GM10248 (cell line): ENCODE measurements around the gene UVRAG.

Source experiments
- CTCF ChIA-PET: fragments of 300-600 bp; sonication (Branson Sonifier 250); formaldehyde crosslinking; extraction: SDS; loops from one replicate; lab custom pipeline; 2021; ENCODE audit warnings: antibody characterized with exemption; lab: Yijun Ruan, JAX
- POLR2A ChIA-PET: fragments of 350-650 bp; sonication (Branson Sonifier 250); formaldehyde crosslinking; extraction: SDS; loops from one replicate; lab custom pipeline; 2020; ENCODE audit warnings: antibody characterized with exemption; lab: Yijun Ruan, JAX
- DNase-seq: peaks from one replicate; pipeline ENCODE4 v3.0.0; 2012; ENCODE audit errors: extremely low spot score
- TF ChIP-seq, protein P1 (sequence below): IDR thresholded peaks from 2 replicates; pipeline ENCODE4 v1.5.1; 2012; ENCODE audit warnings: mild to moderate bottlenecking, low read depth; ENCODE audit errors: extremely low read depth, missing control alignments, control extremely low read depth

UVRAG gene

DNA sequence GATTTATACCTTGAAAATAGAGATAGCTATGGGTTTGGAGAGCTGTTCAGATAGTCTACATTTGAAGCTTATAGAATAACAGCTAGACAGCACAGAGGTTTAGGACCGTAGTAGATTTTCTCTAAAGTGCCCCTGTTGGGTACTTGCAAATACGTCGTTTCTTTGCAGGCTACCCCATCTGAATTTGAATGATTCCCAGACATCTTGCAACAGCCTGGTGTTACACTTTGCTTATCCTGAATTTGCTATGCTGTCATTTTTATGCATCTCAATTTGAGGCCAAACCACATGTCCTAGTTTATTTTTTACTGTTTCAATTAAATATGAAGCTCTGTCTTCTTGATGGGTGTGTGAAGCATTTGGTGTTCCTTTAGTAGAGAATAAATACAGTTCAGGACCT is 249.2 kb downstream of the UVRAG start:
- TF ChIP-seq, protein P1, sequence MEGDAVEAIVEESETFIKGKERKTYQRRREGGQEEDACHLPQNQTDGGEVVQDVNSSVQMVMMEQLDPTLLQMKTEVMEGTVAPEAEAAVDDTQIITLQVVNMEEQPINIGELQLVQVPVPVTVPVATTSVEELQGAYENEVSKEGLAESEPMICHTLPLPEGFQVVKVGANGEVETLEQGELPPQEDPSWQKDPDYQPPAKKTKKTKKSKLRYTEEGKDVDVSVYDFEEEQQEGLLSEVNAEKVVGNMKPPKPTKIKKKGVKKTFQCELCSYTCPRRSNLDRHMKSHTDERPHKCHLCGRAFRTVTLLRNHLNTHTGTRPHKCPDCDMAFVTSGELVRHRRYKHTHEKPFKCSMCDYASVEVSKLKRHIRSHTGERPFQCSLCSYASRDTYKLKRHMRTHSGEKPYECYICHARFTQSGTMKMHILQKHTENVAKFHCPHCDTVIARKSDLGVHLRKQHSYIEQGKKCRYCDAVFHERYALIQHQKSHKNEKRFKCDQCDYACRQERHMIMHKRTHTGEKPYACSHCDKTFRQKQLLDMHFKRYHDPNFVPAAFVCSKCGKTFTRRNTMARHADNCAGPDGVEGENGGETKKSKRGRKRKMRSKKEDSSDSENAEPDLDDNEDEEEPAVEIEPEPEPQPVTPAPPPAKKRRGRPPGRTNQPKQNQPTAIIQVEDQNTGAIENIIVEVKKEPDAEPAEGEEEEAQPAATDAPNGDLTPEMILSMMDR: no peak
- ChIA-PET POLR2A (no interaction called here), CTCF (interaction anchor here (1.0 kb wide), 1 partner anchor 9 kb away, joined by 3 read pairs; no protein-coding TSS in a partner anchor)
- no peak for DNase-seq

DNA sequence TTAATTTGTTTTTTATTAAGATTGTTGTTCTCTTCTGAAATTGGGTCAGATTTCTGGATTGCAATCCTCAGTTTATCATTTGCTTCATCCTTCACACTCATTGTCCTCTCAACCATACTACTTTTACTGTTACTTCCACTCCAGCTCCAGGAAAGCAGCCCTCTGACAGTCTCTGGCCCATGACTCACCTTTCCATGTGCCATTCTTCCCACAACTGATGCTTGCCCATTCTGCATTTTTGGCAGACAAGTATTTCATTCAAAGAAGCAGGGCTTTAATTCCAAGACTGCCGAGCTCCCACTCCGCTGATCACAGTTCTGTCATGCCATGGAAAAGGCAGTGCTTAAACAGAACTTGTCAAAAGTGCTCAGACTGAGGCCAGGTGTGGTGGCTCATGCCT is 252.1 kb downstream of the UVRAG start:
- POLR2A ChIA-PET: no interaction called here
- TF ChIP-seq, protein P1: no peak
- CTCF ChIA-PET: no interaction called here
- no peak for DNase-seq

DNA sequence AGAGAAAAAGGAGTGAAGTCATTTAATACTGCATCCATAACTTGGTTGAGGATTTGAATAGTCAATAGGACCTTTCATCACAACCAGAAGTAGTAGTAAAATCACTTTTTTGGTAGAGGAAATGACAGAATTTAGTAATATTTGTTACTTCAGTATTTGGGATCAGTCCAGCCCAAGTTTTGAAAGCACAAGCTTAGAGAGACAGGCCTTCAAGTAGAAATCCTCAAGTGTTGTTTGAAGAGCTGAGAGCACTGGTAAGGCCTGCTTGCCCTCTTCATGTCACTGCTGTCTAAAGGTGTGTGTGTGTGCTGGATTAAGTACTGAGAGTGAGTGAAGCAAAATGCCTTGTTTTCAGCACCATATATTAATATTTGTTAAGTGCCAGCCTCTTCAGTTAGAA is 254.0 kb downstream of the UVRAG start:
- TF ChIP-seq, protein P1: no peak
- ChIA-PET CTCF (no interaction called here), POLR2A (no interaction called here)
- DNase-seq: no peak

DNA sequence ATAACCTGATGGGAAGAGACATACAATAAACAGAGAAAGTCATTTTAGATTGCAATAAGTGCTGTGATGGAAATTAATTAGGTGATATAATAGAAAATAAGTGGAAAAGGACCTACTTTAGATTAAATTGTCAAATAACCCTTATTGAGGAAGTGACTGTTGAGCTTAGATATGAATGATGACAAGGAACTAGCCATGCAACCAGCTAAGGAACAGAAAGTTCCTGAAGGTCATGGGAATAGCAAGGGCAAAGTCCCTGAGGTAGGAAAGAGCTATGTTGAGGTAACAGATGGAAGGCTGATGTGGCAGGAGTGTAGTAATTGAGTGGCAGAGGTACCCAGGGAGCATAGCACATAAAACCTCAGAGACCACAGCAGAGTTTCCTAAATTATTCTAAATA is 256.1 kb downstream of the UVRAG start:
- ChIA-PET CTCF (interaction anchor here (1.0 to 1.2 kb wide), 3 partner anchors 10 to 14 kb away, joined by 3 to 4 read pairs (median 3); no protein-coding TSS in a partner anchor), POLR2A (no interaction called here)
- TF ChIP-seq, protein P1: no peak
- DNase-seq: no peak

DNA sequence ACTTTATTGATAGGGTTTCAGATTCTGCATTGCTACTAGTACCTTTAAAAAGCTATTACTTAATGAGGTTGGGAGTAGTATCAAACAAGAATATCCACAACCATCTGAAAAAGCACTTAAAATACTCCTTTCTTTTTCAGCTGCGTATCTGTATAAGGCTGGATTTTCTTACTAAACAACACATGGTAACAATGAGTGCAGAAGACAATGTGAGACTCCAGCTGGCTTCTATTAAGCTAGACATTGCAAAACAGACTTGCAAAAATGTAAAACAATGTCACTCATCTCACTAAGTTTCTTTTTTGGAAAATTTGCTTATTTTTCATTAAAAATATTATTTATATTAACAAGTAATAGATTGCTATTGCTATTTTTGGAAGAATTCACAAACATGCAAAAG is 258.7 kb downstream of the UVRAG start:
- no peak for DNase-seq
- ChIA-PET CTCF (interaction anchor here (0.9 to 2.5 kb wide), 4 partner anchors 10 to 177 kb away, joined by 3 to 9 read pairs (median 7); no protein-coding TSS in a partner anchor), POLR2A (no interaction called here)
- TF ChIP-seq, protein P1: no peak

DNA sequence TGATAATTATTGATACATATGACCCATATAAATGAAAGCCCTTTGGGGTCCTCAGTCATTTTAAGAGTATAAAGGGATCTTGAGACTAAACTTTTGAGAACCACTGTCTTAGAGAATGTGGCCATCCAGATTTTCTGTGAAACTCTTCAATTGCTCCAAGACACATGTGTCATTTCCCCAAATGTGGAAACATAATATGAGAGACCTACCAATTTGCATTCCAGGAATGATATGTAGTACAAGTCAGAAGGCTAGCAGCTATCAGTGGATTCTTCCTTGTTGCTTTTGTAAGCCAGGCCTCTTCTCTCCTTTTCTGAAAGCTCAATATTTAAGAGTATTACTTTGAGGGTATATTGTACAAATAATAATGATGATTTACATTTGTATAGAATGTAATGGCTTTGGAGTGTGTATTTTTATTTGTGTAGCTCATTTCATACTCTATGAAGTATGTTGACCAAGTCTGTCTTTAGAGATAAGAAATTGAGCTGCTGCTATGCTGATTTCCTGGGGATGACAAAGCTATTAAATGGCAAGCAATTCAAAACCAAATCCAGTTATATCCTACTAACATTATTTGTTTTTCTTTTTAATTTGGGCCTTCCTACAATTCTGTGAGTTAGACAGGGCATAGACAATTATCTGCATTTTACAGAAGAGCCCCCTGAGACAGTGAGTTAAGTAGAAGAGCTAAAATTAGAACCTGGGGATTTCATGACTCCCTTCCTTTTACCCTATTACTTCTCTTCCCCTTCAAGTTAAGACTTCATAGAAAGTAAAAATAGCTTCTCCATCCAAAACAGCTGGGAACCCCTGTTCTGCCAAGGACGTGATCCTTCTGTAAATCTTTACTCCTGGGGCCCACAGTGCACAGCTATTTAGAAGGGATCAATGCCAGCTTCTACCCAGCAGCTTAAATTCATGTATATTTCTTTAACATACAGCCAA is 259.4 kb downstream of the UVRAG start:
- CTCF ChIA-PET: interaction anchor here (0.8 to 2.5 kb wide), 8 partner anchors 11 to 178 kb away, joined by 3 to 9 read pairs (median 3); no protein-coding TSS in a partner anchor
- TF ChIP-seq, protein P1: no peak
- POLR2A ChIA-PET: no interaction called here
- DNase-seq: no peak
